SK-N-SH (cell line): ENCODE data around the gene ERC1.

Source experiments
- CTCF ChIP-seq: fragments of 200-600 bp; sonication (generic); IDR thresholded peaks from 2 replicates; pipeline ENCODE4 v1.6.1; 2017; ENCODE audit warnings: antibody characterized with exemption, mild to moderate bottlenecking, moderate library complexity
- EP300 ChIP-seq, 2 experiments: IDR thresholded peaks; 2 replicates each; pipeline versions ENCODE4 v1.4.0 to v1.6.1; 2012; ENCODE audit warnings: borderline replicate concordance in 1 of 2, low read depth in 1 of 2, low read length in 1 of 2
- FOXJ3 ChIP-seq: sonication (generic); formaldehyde crosslinking; IDR thresholded peaks from 2 replicates; pipeline ENCODE4 v1.5.1; 2020; ENCODE audit warnings: mild to moderate bottlenecking, missing genetic modification reagents
- GABPA ChIP-seq: IDR thresholded peaks from 2 replicates; pipeline ENCODE4 v1.4.0; 2012; ENCODE audit warnings: low read depth, mild to moderate bottlenecking
- NRF1 ChIP-seq: IDR thresholded peaks from 2 replicates; pipeline ENCODE4 v1.6.1; 2012; ENCODE audit warnings: low read depth, mild to moderate bottlenecking, low read length
- PBX3 ChIP-seq: IDR thresholded peaks from 2 replicates; pipeline ENCODE4; 2012
- RAD21 ChIP-seq: IDR thresholded peaks from 2 replicates; pipeline ENCODE4 v1.6.1; 2012; ENCODE audit warnings: mild to moderate bottlenecking, low read length
- REST ChIP-seq: IDR thresholded peaks from 2 replicates; pipeline ENCODE4 v1.6.1; 2012; ENCODE audit warnings: mild to moderate bottlenecking, low read depth, low read length, moderate library complexity
- SMC3 ChIP-seq: IDR thresholded peaks from 2 replicates; pipeline ENCODE4 v1.6.1; 2012; ENCODE audit warnings: low read depth, low read length, improper control_type of control experiment
- TAF1 ChIP-seq: IDR thresholded peaks from 2 replicates; pipeline ENCODE4 v1.6.1; 2012; ENCODE audit warnings: low read depth, mild to moderate bottlenecking, low read length, moderate library complexity, borderline replicate concordance
- TCF12 ChIP-seq: IDR thresholded peaks from 2 replicates; pipeline ENCODE4 v1.4.0; 2012
- USF2 ChIP-seq: fragments of 150-350 bp; IDR thresholded peaks from 2 replicates; pipeline ENCODE4 v1.6.1; 2017; ENCODE audit warnings: antibody characterized with exemption, low read length, low read depth, borderline replicate concordance
- YY1 ChIP-seq: IDR thresholded peaks from 2 replicates; pipeline ENCODE4 v1.4.0; 2012; ENCODE audit warnings: low read depth, mild to moderate bottlenecking
- ZBTB33 ChIP-seq: IDR thresholded peaks from 2 replicates; pipeline ENCODE4 v1.4.0; 2012; ENCODE audit warnings: low read depth, borderline replicate concordance

GRCh38 chr12:1073652-1074051, 82.6 kb downstream of the ERC1 start:
- TF ChIP-seq CTCF: no peak
- no peak for TF ChIP-seq EP300 (IDR thresholded peaks at IDR 0.05; ENCODE audit: borderline replicate concordance in 1 of 2, low read depth in 1 of 2, low read length in 1 of 2)
- TF ChIP-seq FOXJ3 (CRISPR knock-in tag): no peak
- TF ChIP-seq USF2: no peak
- no peak for TF ChIP-seq TCF12
- no peak for TF ChIP-seq REST
- no peak for TF ChIP-seq ZBTB33
- TF ChIP-seq NRF1: no peak
- TF ChIP-seq TAF1: no peak
- TF ChIP-seq RAD21: no peak
- TF ChIP-seq GABPA: no peak
- TF ChIP-seq YY1: no peak
- TF ChIP-seq PBX3: no peak
- TF ChIP-seq SMC3: no peak
